ENCODE results near the gene HHAT.

GRCh38 chr1:210381934-210382333 is 53.2 kb downstream of the HHAT start:
- TF ChIP-seq CTCF (IDR thresholded peaks at IDR 0.05) = no peak
- TF ChIP-seq POLR2AphosphoS5 (IDR thresholded peaks at IDR 0.05) = no peak
- TF ChIP-seq EP300 (IDR thresholded peaks at IDR 0.05) = no peak

Data from esophagus muscularis mucosa (tissue), 4 donors.